Neural cell (in vitro differentiated cells): ENCODE measurements around the gene GNAT2. TPM values are rescaled to one million over a fixed set of nuclear protein-coding genes. Genes with fewer than 3 reads are reported as not detected.

Source experiments
- H2AFZ ChIP-seq: fragments of 200-600, 300-800 bp; sonication (generic), shearing (Covaris generic); 2 replicates; pipeline ENCODE4 v1.6.0; 2014; ENCODE audit warnings: low read depth, mild to moderate bottlenecking, antibody characterized with exemption, low read length, moderate library complexity
- H3F3A ChIP-seq: fragments of 200-600 bp; shearing (Covaris generic); 2 replicates; pipeline ENCODE4 v1.6.1; 2016; ENCODE audit warnings: mild to moderate bottlenecking, moderate library complexity, mixed read lengths, antibody characterized with exemption, low read length; ENCODE audit not compliant: insufficient read depth, poor library complexity, severe bottlenecking
- H3K27ac ChIP-seq: fragments of 200-600, 300-800 bp; sonication (generic), shearing (Covaris generic); 2 replicates; pipeline ENCODE4 v1.5.1; 2014; ENCODE audit warnings: mild to moderate bottlenecking, low read length, moderate library complexity
- H3K27me3 ChIP-seq: fragments of 300-800, 200-600 bp; sonication (generic), shearing (Covaris generic); 2 replicates; pipeline ENCODE4 v1.6.0; 2014; ENCODE audit warnings: mild to moderate bottlenecking, low read depth, low read length, moderate library complexity; ENCODE audit not compliant: insufficient read depth
- H3K36me3 ChIP-seq: fragments of 300-800, 200-600 bp; sonication (generic), shearing (Covaris generic); 2 replicates; pipeline ENCODE4 v1.5.1; 2014; ENCODE audit warnings: mild to moderate bottlenecking, antibody characterized with exemption, low read length, moderate library complexity; ENCODE audit not compliant: insufficient read depth
- H3K4me2 ChIP-seq: fragments of 300-800, 200-600 bp; sonication (generic), shearing (Covaris generic); 2 replicates; pipeline ENCODE4 v1.6.0; 2014; ENCODE audit warnings: mild to moderate bottlenecking, low read length
- H3K4me3 ChIP-seq: fragments of 300-800, 200-600 bp; sonication (generic), shearing (Covaris generic); 2 replicates; pipeline ENCODE4 v1.5.1; 2014; ENCODE audit warnings: mild to moderate bottlenecking, low read length, moderate library complexity
- H3K79me2 ChIP-seq: fragments of 200-600 bp; shearing (Covaris generic); replicated peaks from 2 replicates; pipeline ENCODE4 v1.6.0; 2014; ENCODE audit warnings: mild to moderate bottlenecking, low read length, moderate library complexity; ENCODE audit not compliant: insufficient read depth
- H3K9ac ChIP-seq: fragments of 300-800, 200-600 bp; sonication (generic), shearing (Covaris generic); 2 replicates; pipeline ENCODE4 v1.6.1; 2016; ENCODE audit warnings: mild to moderate bottlenecking, low read length, mixed read lengths
- H3K9me2 ChIP-seq: fragments of 200-600 bp; shearing (Covaris generic); 2 replicates; pipeline ENCODE4 v1.6.1; 2016; ENCODE audit warnings: mild to moderate bottlenecking, low read length, mixed read lengths; ENCODE audit not compliant: insufficient read depth
- H3K9me3 ChIP-seq: fragments of 200-600, 300-800 bp; sonication (generic), shearing (Covaris generic); 2 replicates; pipeline ENCODE4 v1.6.1; 2016; ENCODE audit warnings: mild to moderate bottlenecking, mixed run types, low read length, moderate library complexity, mixed read lengths
- H4K20me1 ChIP-seq: fragments of 200-600 bp; shearing (Covaris generic); 2 replicates; pipeline ENCODE4 v1.6.1; 2016; ENCODE audit warnings: mild to moderate bottlenecking, mixed run types; ENCODE audit not compliant: insufficient read depth
- EP300 ChIP-seq: fragments of 450-650 bp; conservative IDR thresholded peaks from 2 replicates; pipeline ENCODE4 v1.6.1; 2014; ENCODE audit warnings: antibody characterized with exemption, mild to moderate bottlenecking, moderate library complexity; ENCODE audit not compliant: poor library complexity, severe bottlenecking
- EZH2 ChIP-seq: fragments of 200-600, 300-800 bp; shearing (Covaris generic), sonication (generic); IDR thresholded peaks from 2 replicates; pipeline ENCODE4 v1.6.1; 2014; ENCODE audit warnings: antibody characterized with exemption, low read length, borderline replicate concordance, mild to moderate bottlenecking; ENCODE audit not compliant: insufficient read depth, poor library complexity, severe bottlenecking
- MXI1 ChIP-seq: fragments of 450-650 bp; conservative IDR thresholded peaks from 2 replicates; pipeline ENCODE4 v1.6.1; 2014; ENCODE audit warnings: antibody characterized with exemption, mild to moderate bottlenecking; ENCODE audit not compliant: poor library complexity, severe bottlenecking
- POLR2AphosphoS5 ChIP-seq: IDR thresholded peaks from 2 replicates; pipeline ENCODE4 v1.6.1; 2012
- RAD21 ChIP-seq: fragments of 450-650 bp; conservative IDR thresholded peaks from 2 replicates; pipeline ENCODE4 v1.6.1; 2014; ENCODE audit warnings: antibody characterized with exemption, mild to moderate bottlenecking, moderate library complexity
- SMC3 ChIP-seq: fragments of 450-650 bp; conservative IDR thresholded peaks from 2 replicates; pipeline ENCODE4 v1.6.1; 2014; ENCODE audit warnings: antibody characterized with exemption, mild to moderate bottlenecking, moderate library complexity; ENCODE audit not compliant: poor library complexity
- TAF1 ChIP-seq: IDR thresholded peaks from 2 replicates; pipeline ENCODE4 v1.6.1; 2012; ENCODE audit warnings: low read depth
- polyA plus RNA-seq: library from polyadenylated mRNA; depleted of rRNA; stranded (reverse); fragments of >200 nt; gene quantifications from 2 replicates; pipeline ENCODE4 v1.2.3, GENCODE V29; 2014
- TF ChIP-seq, protein P1 (sequence below): fragments of 450-650 bp; IDR thresholded peaks from 2 replicates; pipeline ENCODE4 v1.5.1; 2014; ENCODE audit warnings: antibody characterized with exemption, mild to moderate bottlenecking, moderate library complexity; ENCODE audit not compliant: poor library complexity, severe bottlenecking
- TF ChIP-seq, protein P2 (sequence below): IDR thresholded peaks from 2 replicates; pipeline ENCODE4 v1.6.1; 2012; ENCODE audit warnings: borderline replicate concordance

Gene GNAT2
- polyA plus RNA-seq, 1 donor from 2014 or later: 1.5 TPM

DNA sequence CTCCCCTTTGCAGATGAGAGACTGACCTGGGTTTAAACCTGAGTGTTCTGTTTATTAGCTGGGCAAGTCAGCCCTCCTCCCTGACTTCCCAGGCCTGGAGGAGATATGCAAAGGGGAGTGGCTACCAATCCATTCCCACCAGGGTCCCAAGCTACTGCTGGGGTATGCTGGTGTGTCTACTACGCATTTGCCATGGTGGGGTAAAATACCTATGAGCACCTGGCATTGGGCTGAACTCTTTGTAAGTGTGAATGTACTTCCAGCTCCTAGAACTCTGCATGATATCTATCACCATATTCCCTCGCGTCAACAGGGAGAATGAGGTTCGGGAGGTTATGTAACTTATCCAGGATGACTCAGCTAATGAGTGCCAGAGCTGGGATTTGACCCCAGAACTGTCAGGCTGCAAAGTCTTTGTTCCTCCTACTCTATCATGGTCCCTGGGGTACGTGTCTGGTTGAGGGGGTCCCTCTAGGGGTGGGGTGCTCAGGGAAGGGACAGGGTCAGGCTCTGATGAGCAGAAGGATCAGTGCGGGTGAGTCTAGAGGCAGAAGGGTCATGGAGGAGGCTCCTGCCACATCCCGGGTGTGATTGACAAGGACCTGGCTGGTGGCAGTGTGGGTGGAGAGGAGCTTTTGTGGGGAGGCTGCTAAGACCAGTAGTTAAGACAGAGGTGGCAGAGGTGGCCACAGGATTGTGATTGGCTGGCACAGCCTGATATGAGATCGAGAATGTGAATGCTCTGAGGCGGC lies 17.0 kb upstream of the GNAT2 start:
- TF ChIP-seq SMC3 (no peak), MXI1 (no peak), EP300 (no peak), POLR2AphosphoS5 (no peak), RAD21 (no peak), EZH2 (no peak), TAF1 (no peak)
- TF ChIP-seq, protein P1, sequence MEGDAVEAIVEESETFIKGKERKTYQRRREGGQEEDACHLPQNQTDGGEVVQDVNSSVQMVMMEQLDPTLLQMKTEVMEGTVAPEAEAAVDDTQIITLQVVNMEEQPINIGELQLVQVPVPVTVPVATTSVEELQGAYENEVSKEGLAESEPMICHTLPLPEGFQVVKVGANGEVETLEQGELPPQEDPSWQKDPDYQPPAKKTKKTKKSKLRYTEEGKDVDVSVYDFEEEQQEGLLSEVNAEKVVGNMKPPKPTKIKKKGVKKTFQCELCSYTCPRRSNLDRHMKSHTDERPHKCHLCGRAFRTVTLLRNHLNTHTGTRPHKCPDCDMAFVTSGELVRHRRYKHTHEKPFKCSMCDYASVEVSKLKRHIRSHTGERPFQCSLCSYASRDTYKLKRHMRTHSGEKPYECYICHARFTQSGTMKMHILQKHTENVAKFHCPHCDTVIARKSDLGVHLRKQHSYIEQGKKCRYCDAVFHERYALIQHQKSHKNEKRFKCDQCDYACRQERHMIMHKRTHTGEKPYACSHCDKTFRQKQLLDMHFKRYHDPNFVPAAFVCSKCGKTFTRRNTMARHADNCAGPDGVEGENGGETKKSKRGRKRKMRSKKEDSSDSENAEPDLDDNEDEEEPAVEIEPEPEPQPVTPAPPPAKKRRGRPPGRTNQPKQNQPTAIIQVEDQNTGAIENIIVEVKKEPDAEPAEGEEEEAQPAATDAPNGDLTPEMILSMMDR: no peak
- TF ChIP-seq, protein P2, sequence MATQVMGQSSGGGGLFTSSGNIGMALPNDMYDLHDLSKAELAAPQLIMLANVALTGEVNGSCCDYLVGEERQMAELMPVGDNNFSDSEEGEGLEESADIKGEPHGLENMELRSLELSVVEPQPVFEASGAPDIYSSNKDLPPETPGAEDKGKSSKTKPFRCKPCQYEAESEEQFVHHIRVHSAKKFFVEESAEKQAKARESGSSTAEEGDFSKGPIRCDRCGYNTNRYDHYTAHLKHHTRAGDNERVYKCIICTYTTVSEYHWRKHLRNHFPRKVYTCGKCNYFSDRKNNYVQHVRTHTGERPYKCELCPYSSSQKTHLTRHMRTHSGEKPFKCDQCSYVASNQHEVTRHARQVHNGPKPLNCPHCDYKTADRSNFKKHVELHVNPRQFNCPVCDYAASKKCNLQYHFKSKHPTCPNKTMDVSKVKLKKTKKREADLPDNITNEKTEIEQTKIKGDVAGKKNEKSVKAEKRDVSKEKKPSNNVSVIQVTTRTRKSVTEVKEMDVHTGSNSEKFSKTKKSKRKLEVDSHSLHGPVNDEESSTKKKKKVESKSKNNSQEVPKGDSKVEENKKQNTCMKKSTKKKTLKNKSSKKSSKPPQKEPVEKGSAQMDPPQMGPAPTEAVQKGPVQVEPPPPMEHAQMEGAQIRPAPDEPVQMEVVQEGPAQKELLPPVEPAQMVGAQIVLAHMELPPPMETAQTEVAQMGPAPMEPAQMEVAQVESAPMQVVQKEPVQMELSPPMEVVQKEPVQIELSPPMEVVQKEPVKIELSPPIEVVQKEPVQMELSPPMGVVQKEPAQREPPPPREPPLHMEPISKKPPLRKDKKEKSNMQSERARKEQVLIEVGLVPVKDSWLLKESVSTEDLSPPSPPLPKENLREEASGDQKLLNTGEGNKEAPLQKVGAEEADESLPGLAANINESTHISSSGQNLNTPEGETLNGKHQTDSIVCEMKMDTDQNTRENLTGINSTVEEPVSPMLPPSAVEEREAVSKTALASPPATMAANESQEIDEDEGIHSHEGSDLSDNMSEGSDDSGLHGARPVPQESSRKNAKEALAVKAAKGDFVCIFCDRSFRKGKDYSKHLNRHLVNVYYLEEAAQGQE: no peak
- no peak overlapping the region for H3K9ac ChIP-seq
- no peaks in the 10 kb centered on the region for H3K9me2 ChIP-seq
- H3K36me3 ChIP-seq: no peaks in the 10 kb centered on the region
- no peak overlapping the region for H3K27ac ChIP-seq
- H3K4me2 ChIP-seq: no peak overlapping the region
- no peaks in the 10 kb centered on the region for H3F3A ChIP-seq
- no peaks in the 10 kb centered on the region for H3K79me2 ChIP-seq
- H3K27me3 ChIP-seq: no peaks in the 10 kb centered on the region
- no peaks in the 10 kb centered on the region for H3K9me3 ChIP-seq
- H3K4me3 ChIP-seq: no peak overlapping the region
- no peaks in the 10 kb centered on the region for H4K20me1 ChIP-seq
- H2AFZ ChIP-seq: no peak overlapping the region

DNA sequence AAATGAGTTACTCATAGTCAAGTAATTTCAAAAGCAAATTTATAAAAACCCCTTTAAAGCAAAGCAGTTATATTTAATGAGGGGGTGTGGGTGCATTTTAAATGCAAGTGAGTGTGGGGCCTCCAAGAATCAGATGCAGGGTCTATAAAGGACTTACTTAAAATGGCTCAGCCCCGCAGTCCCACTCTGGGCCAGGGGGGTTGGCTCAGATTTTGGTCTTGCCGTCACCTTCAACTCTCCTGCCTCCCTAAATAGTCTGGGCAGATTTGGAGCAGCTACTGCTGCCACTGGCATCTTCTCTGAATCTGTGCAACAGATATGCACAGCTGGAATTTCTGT lies 16.4 kb upstream of the GNAT2 start:
- Histone ChIP-seq H3K27me3 (no peaks in the 10 kb centered on the region), H3K27ac (no peak overlapping the region), H3K36me3 (no peaks in the 10 kb centered on the region), H3K9ac (no peak overlapping the region), H3F3A (no peaks in the 10 kb centered on the region), H2AFZ (no peak overlapping the region), H4K20me1 (no peaks in the 10 kb centered on the region), H3K79me2 (no peaks in the 10 kb centered on the region), H3K9me2 (no peaks in the 10 kb centered on the region), H3K4me3 (no peak overlapping the region), H3K4me2 (no peak overlapping the region), H3K9me3 (no peaks in the 10 kb centered on the region)
- no peak for TF ChIP-seq EZH2
